H9 (cell line): Measurements from ENCODE around the gene MAN2C1. TPM values are rescaled to one million over a fixed set of nuclear protein-coding genes. Genes with fewer than 3 reads are reported as not detected.

Experiments used
- DNase-seq: peaks from one replicate; pipeline ENCODE4 v3.0.0-alpha.2; 2017
- H2AFZ ChIP-seq: one replicate; pipeline ENCODE4 v1.6.1; 2013; ENCODE audit warnings: mild to moderate bottlenecking, low read length, control low read depth, moderate library complexity
- H2AK5ac ChIP-seq: 2 replicates; pipeline ENCODE4 v1.6.1; 2013; ENCODE audit warnings: low read length, control low read depth, mixed read lengths; ENCODE audit not compliant: insufficient read length
- H2BK120ac ChIP-seq: one replicate; pipeline ENCODE4 v1.6.1; 2013; ENCODE audit warnings: low read depth, mild to moderate bottlenecking, low read length, control low read depth, inconsistent platforms; ENCODE audit not compliant: poor library complexity, severe bottlenecking
- H2BK12ac ChIP-seq: 2 replicates; pipeline ENCODE4 v1.6.1; 2013; ENCODE audit warnings: low read length, control low read depth, mixed read lengths, low read depth; ENCODE audit not compliant: insufficient read length
- H2BK15ac ChIP-seq: 2 replicates; pipeline ENCODE4 v1.6.1; 2013; ENCODE audit warnings: low read depth, low read length, control low read depth
- H2BK20ac ChIP-seq: one replicate; pipeline ENCODE4 v1.6.1; 2013; ENCODE audit warnings: low read depth, mild to moderate bottlenecking, low read length, control low read depth, inconsistent platforms; ENCODE audit not compliant: poor library complexity, severe bottlenecking
- H2BK5ac ChIP-seq: 2 replicates; pipeline ENCODE4 v1.6.1; 2013; ENCODE audit warnings: low read length, control low read depth, mixed read lengths; ENCODE audit not compliant: insufficient read length
- H3K14ac ChIP-seq: 2 replicates; pipeline ENCODE4 v1.6.1; 2013; ENCODE audit warnings: low read length, control low read depth; ENCODE audit not compliant: insufficient read depth
- H3K18ac ChIP-seq: 2 replicates; pipeline ENCODE4 v1.6.1; 2013; ENCODE audit warnings: low read depth, mild to moderate bottlenecking, mixed read lengths, low read length, control low read depth; ENCODE audit not compliant: insufficient read length
- H3K23ac ChIP-seq: 2 replicates; pipeline ENCODE4 v1.6.1; 2013; ENCODE audit warnings: low read length, control low read depth, mixed read lengths, low read depth; ENCODE audit not compliant: insufficient read length
- H3K23me2 ChIP-seq: 2 replicates; pipeline ENCODE4 v1.6.1; 2013; ENCODE audit warnings: low read depth, mild to moderate bottlenecking, mixed read lengths, low read length, control low read depth; ENCODE audit not compliant: insufficient read length, poor library complexity, severe bottlenecking
- H3K27ac ChIP-seq: 2 replicates; pipeline ENCODE4 v1.5.1; 2013; ENCODE audit warnings: low read length, control low read depth, mixed read lengths, low read depth; ENCODE audit not compliant: insufficient read length
- H3K27me3 ChIP-seq: 2 replicates; pipeline ENCODE4 v1.6.1; 2013; ENCODE audit warnings: low read length, control low read depth, inconsistent platforms; ENCODE audit not compliant: insufficient read depth
- H3K4ac ChIP-seq: 2 replicates; pipeline ENCODE4 v1.6.1; 2013; ENCODE audit warnings: low read depth, mild to moderate bottlenecking, control low read depth, inconsistent platforms, low read length, moderate library complexity
- H3K4me1 ChIP-seq: 2 replicates; pipeline ENCODE4 v1.6.1; 2013; ENCODE audit warnings: low read length, control low read depth, inconsistent platforms; ENCODE audit not compliant: insufficient read depth
- H3K4me2 ChIP-seq: 2 replicates; pipeline ENCODE4 v1.6.1; 2013; ENCODE audit warnings: low read length, control low read depth, mixed read lengths; ENCODE audit not compliant: insufficient read length, insufficient read depth
- H3K56ac ChIP-seq: 2 replicates; pipeline ENCODE4 v1.6.1; 2013; ENCODE audit warnings: low read depth, mild to moderate bottlenecking, mixed read lengths, low read length, control low read depth; ENCODE audit not compliant: insufficient read length
- H3K79me1 ChIP-seq: 2 replicates; pipeline ENCODE4 v1.6.1; 2013; ENCODE audit warnings: low read depth, mild to moderate bottlenecking, moderate library complexity, low read length, control low read depth, inconsistent platforms; ENCODE audit not compliant: insufficient read depth, poor library complexity, severe bottlenecking
- H3K79me2 ChIP-seq: 2 replicates; pipeline ENCODE4 v1.6.1; 2013; ENCODE audit warnings: low read length, control low read depth, inconsistent platforms; ENCODE audit not compliant: insufficient read depth
- H3K9ac ChIP-seq: 2 replicates; pipeline ENCODE4 v1.6.1; 2013; ENCODE audit warnings: low read length, control low read depth, mixed read lengths; ENCODE audit not compliant: insufficient read length; ENCODE audit errors: extremely low read depth
- H3K9me3 ChIP-seq: one replicate; pipeline ENCODE4 v1.6.1; 2013; ENCODE audit warnings: low read depth, low read length, inconsistent platforms; ENCODE audit not compliant: control insufficient read depth
- H3T11ph ChIP-seq: one replicate; pipeline ENCODE4 v1.6.1; 2013; ENCODE audit warnings: mild to moderate bottlenecking, low read length, control low read depth, inconsistent platforms
- H4K20me1 ChIP-seq: one replicate; pipeline ENCODE4 v1.6.1; 2013; ENCODE audit not compliant: control insufficient read depth, insufficient read length, insufficient read depth
- H4K5ac ChIP-seq: 2 replicates; pipeline ENCODE4 v1.6.1; 2013; ENCODE audit warnings: low read depth, mild to moderate bottlenecking, mixed read lengths, low read length, control low read depth; ENCODE audit not compliant: insufficient read length
- H4K8ac ChIP-seq: replicated peaks from 2 replicates; pipeline ENCODE4 v1.6.1; 2013; ENCODE audit warnings: low read length, control low read depth, mixed read lengths, low read depth; ENCODE audit not compliant: insufficient read length
- H4K91ac ChIP-seq: 2 replicates; pipeline ENCODE4 v1.6.1; 2013; ENCODE audit warnings: low read depth, mild to moderate bottlenecking, moderate library complexity, mixed read lengths, low read length, control low read depth; ENCODE audit not compliant: insufficient read length
- H3K27ac Mint-ChIP-seq, 3 experiments: 2 replicates in 2 of 3; 3 replicates in 1 of 3; pipeline ENCODE4 v1.8.0; 2020 to 2021; ENCODE audit warnings: mixed read lengths in 3 of 3, mild to moderate bottlenecking in 1 of 3, moderate library complexity in 1 of 3
- H3K27me3 Mint-ChIP-seq: 2 replicates; pipeline ENCODE4 v1.8.0; 2021; ENCODE audit warnings: low read depth, mild to moderate bottlenecking, moderate library complexity, mixed read lengths
- H3K36me3 Mint-ChIP-seq, 3 experiments: 2 replicates in 2 of 3; 3 replicates in 1 of 3; pipeline ENCODE4 v1.8.0; 2020 to 2021; ENCODE audit warnings: low read depth in 3 of 3, mixed read lengths in 3 of 3; ENCODE audit not compliant: insufficient read depth in 1 of 3
- H3K4me1 Mint-ChIP-seq, 2 experiments: 2 replicates each; pipeline ENCODE4 v1.8.0; 2020; ENCODE audit warnings: mixed read lengths in 2 of 2
- H3K4me3 Mint-ChIP-seq, 2 experiments: 2 replicates in 1 of 2; 3 replicates in 1 of 2; pipeline ENCODE4 v1.8.0; 2020 to 2021; ENCODE audit warnings: mild to moderate bottlenecking in 2 of 2, mixed read lengths in 2 of 2, moderate library complexity in 1 of 2
- H3K9me3 Mint-ChIP-seq, 2 experiments: 2 replicates in 1 of 2; 3 replicates in 1 of 2; pipeline ENCODE4 v1.8.0; 2020; ENCODE audit warnings: mild to moderate bottlenecking in 2 of 2, mixed read lengths in 2 of 2, moderate library complexity in 1 of 2
- CTCF ChIP-seq: fragments of 200-600 bp; sonication (generic); conservative IDR thresholded peaks from 3 replicates; pipeline ENCODE4 v1.8.0; 2021; ENCODE audit warnings: antibody characterized with exemption, mild to moderate bottlenecking
- WGBS: extraction: QIAGEN DNeasy Blood & Tissue Kit; methylation state at CpG from one replicate; pipeline ENCODE4 v1.1.7; 2013; ENCODE audit warnings: missing lambda C conversion rate, low lambda C conversion rate, mixed read lengths; ENCODE audit not compliant: insufficient read length; ENCODE audit errors: extremely low coverage; 5-methylcytosine and 5-hydroxymethylcytosine counted together
- microRNA-seq: library from miRNA; unstranded; fragments of <30 nt; microRNA quantifications from one replicate; pipeline ENCODE4, GENCODE V29; 2020; ENCODE audit warnings: borderline microRNAs expressed
- total RNA-seq: library from RNA; stranded (reverse); gene quantifications from 2 replicates; pipeline ENCODE4 v1.2.1, GENCODE V29; 2021

The MAN2C1 gene
- total RNA-seq, 1 experiment from 2014 or later = 112 TPM

- DNase-seq = no peak
Measured at GRCh38 chr15:75306188-75306587, 62.2 kb downstream of the MAN2C1 start.

More at GRCh38 chr15:75306188-75306587, 62.2 kb downstream of the MAN2C1 start:
- H3K23me2 ChIP-seq = no peaks in the 10 kb centered on the region
- H4K20me1 ChIP-seq = no peaks in the 10 kb centered on the region
- no peak overlapping the region for H3K14ac ChIP-seq
- no peak overlapping the region for H2AK5ac ChIP-seq
- Mint-ChIP-seq H3K27me3 (peaks cover 18% of the 10 kb centered on the region), H3K4me1 (peaks cover 0 to 2% of the 10 kb centered on the region in 2 experiments; a peak in 1 of 4 replicates), H3K4me3 (no peak overlapping the region), H3K36me3 (no peaks in the 10 kb centered on the region), H3K9me3 (no peaks in the 10 kb centered on the region), H3K27ac (no peak overlapping the region)
- H3K9me3 ChIP-seq = no peaks in the 10 kb centered on the region
- H3K18ac ChIP-seq = no peak overlapping the region
- no peak overlapping the region for H2BK15ac ChIP-seq
- no peak overlapping the region for H3K23ac ChIP-seq
- no peak overlapping the region for H4K5ac ChIP-seq
- H3K27me3 ChIP-seq = no peaks in the 10 kb centered on the region; the same call in 1 of the 2 replicates
- no peak overlapping the region for H3K4ac ChIP-seq
- no CpG with 5 or more reads among the region's 3 CpGs for WGBS
- no peaks in the 10 kb centered on the region for H3K79me2 ChIP-seq
- H2BK120ac ChIP-seq = no peak overlapping the region
- H2BK12ac ChIP-seq = no peak overlapping the region
- H3K56ac ChIP-seq = no peak overlapping the region
- no peak overlapping the region for H2BK20ac ChIP-seq
- H2AFZ ChIP-seq = no peak overlapping the region
- no peak overlapping the region for H2BK5ac ChIP-seq
- H3K4me1 ChIP-seq = no peaks in the 10 kb centered on the region
- no peak overlapping the region for H3K27ac ChIP-seq
- H3T11ph ChIP-seq = no peak overlapping the region
- H3K9ac ChIP-seq = no peak overlapping the region
- H3K79me1 ChIP-seq = no peaks in the 10 kb centered on the region
- no peak overlapping the region for H4K91ac ChIP-seq
- H4K8ac ChIP-seq = no peak overlapping the region
- H3K4me2 ChIP-seq = no peak overlapping the region
- no peak for TF ChIP-seq CTCF

Small RNA genes lying within 50 kb of the gene (microRNA-seq; reads per million reads assigned to microRNA genes)
- gene MIR631 = not detected

Other genes starting within 250 kb of the MAN2C1 start
- 45.6 and 48.7 TPM in 2 replicates for gene C15orf39, start 166.7 kb downstream of the MAN2C1 start, total RNA-seq
- not detected in 2 replicates for gene GOLGA6C, start 110.3 kb downstream of the MAN2C1 start, total RNA-seq
- gene GOLGA6D, start 85.8 kb downstream of the MAN2C1 start, total RNA-seq = 0.35 and 0.37 TPM in 2 replicates
- gene COMMD4, start 32.5 kb downstream of the MAN2C1 start, total RNA-seq = 146 and 159 TPM in 2 replicates
- 16.1 and 16.5 TPM in 2 replicates for gene NEIL1, start 21.6 kb downstream of the MAN2C1 start, total RNA-seq
- gene SIN3A, start 83.1 kb upstream of the MAN2C1 start, total RNA-seq = 99.1 and 102 TPM in 2 replicates
- gene PTPN9, start 210.7 kb upstream of the MAN2C1 start, total RNA-seq = 40.9 and 42.2 TPM in 2 replicates